ENCODE data around the gene OSBPL10. TPM values are rescaled to one million over a fixed set of nuclear protein-coding genes. Genes with fewer than 3 reads are reported as not detected.

OSBPL10 gene
- total and polyA plus RNA-seq, 8 donors: 1.8 to 37.7 (median 5.9) TPM

DNA sequence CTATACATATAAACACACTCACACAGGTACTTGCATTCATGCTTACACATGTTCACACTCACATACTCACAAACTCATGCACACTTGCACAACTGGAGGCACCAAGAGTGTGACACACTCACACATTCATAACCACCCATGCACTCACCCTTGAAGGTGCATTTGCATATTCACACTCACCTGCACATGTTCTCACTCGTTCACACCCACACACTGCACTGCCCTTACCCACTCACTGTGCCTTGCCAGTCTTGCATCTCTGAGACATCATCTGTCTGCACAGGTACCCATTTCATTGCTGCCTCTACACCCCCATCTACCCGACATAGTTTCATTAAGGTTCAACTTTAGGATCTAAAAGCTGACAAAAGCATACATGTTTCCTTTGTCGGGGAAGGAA lies 95.8 kb downstream of the OSBPL10 start:
- no peaks in the 10 kb centered on the region for H3K4me1 ChIP-seq
- H3K4me3 ChIP-seq: no peak overlapping the region
- 90 to 99% (median 93%) methylated on average over 3 of the region's 3 CpGs for WGBS, 5 donors
- no peaks in the 10 kb centered on the region for H3K36me3 ChIP-seq
- TF ChIP-seq EP300 (IDR thresholded peaks at IDR 0.05) (no peak), CTCF (IDR thresholded peaks at IDR 0.05) (no peak), POLR2AphosphoS5 (IDR thresholded peaks at IDR 0.05) (no peak)
- intact Hi-C loops (cut with DNase I; ENCODE audit: low total_unique reads): no loop called here
- no peaks in the 10 kb centered on the region for H3K9me3 ChIP-seq
- H3K27me3 ChIP-seq: no peaks in the 10 kb centered on the region
- no peak overlapping the region for H3K27ac ChIP-seq
- DNase-seq: no peak

DNA sequence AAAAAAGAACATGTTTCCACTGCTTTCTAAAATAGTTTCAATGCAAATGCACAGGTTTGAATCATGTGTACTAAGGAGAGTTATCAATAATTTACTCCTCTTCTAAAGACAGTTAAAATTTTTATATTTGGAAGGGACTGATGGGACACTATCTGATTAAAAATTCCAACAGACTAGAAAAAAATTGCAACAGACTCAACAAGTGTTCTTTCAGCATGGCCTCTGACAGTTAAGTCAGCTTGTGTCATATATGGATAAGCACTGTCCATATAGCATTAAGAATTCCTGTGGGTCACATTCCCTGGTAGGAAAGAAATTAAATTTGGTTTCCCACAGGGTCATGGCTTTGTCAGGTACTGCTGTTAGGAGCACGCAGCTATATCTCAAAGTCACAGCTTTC lies 96.8 kb downstream of the OSBPL10 start:
- intact Hi-C loops (cut with DNase I; ENCODE audit: low total_unique reads): no loop called here
- Histone ChIP-seq H3K4me1 (no peaks in the 10 kb centered on the region), H3K4me3 (no peak overlapping the region), H3K36me3 (no peaks in the 10 kb centered on the region), H3K27me3 (no peaks in the 10 kb centered on the region), H3K9me3 (no peaks in the 10 kb centered on the region), H3K27ac (no peak overlapping the region)
- WGBS, 5 donors: 34 to 78% (median 60%) methylated on average over 1 of the region's 1 CpG
- no peak for TF ChIP-seq POLR2AphosphoS5 (IDR thresholded peaks at IDR 0.05)
- TF ChIP-seq CTCF (IDR thresholded peaks at IDR 0.05): no peak
- no peak for TF ChIP-seq EP300 (IDR thresholded peaks at IDR 0.05)
- TF ChIP-seq POLR2A (IDR thresholded peaks at IDR 0.05): no peak
- no peak for DNase-seq

DNA sequence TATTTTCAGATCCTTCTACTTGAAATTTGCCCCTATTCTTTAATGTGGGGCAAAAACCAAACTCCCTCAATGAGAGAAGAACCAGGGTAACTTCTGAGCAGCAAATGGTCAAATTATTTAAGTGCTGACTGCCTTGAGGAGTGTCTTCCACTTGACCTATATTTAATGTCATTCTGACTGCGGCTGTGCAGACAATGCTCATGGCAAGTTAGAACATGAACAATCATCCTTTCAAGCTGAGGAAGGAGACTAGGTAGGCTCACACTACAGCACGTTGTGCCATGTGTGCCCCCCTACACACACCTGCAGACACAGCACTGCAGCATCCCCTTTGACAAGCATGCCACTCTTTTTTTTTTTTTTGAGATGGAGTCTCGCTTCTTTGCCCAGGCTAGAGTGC lies 98.2 kb downstream of the OSBPL10 start:
- Histone ChIP-seq H3K27ac (no peak overlapping the region), H3K27me3 (no peaks in the 10 kb centered on the region), H3K4me3 (no peak overlapping the region), H3K36me3 (no peaks in the 10 kb centered on the region), H3K9me3 (no peaks in the 10 kb centered on the region), H3K4me1 (no peaks in the 10 kb centered on the region)
- WGBS, 5 donors: 72 to 90% (median 77%) methylated on average over 3 of the region's 3 CpGs
- intact Hi-C loops (cut with DNase I; ENCODE audit: low total_unique reads): no loop called here
- no peak for TF ChIP-seq POLR2A (IDR thresholded peaks at IDR 0.05)
- TF ChIP-seq CTCF (IDR thresholded peaks at IDR 0.05): no peak
- no peak for TF ChIP-seq EP300 (IDR thresholded peaks at IDR 0.05)
- no peak for TF ChIP-seq POLR2AphosphoS5 (IDR thresholded peaks at IDR 0.05)
- DNase-seq: no peak

- intact Hi-C loops (cut with DNase I; ENCODE audit: low total_unique reads): no loop called here
- Histone ChIP-seq H3K9me3 (no peaks in the 10 kb centered on the region), H3K4me1 (no peaks in the 10 kb centered on the region), H3K36me3 (no peaks in the 10 kb centered on the region), H3K4me3 (no peak overlapping the region), H3K27me3 (no peaks in the 10 kb centered on the region), H3K27ac (no peak overlapping the region)
- TF ChIP-seq POLR2A (IDR thresholded peaks at IDR 0.05) (no peak), CTCF (IDR thresholded peaks at IDR 0.05) (no peak), EP300 (IDR thresholded peaks at IDR 0.05) (no peak), POLR2AphosphoS5 (IDR thresholded peaks at IDR 0.05) (no peak)
- DNase-seq: no peak
- 72 to 82% (median 81%) methylated on average over 4 of the region's 4 CpGs for WGBS, 5 donors
These were observed 98.6 kb downstream of the OSBPL10 start for GRCh38 chr3:31882431-31882830.

Data from stomach (tissue), 9 donors.